NCI-H128 (cell line): ENCODE data around the gene EEPD1.
"Not testable (repeated sequence)": the region's sequence is repeated elsewhere in the genome, so short reads cannot be mapped to it uniquely, and the experiment has no call there.

Experiments
- DNase-seq: peaks from one replicate; lab custom pipeline; 2025; ENCODE audit not compliant: unreplicated experiment; lab: John Stamatoyannopoulos, UW

The EEPD1 gene

GRCh38 chr7:36128448-36129047 is 24.5 kb upstream of the EEPD1 start:
- DNase-seq, result no peak

DNA sequence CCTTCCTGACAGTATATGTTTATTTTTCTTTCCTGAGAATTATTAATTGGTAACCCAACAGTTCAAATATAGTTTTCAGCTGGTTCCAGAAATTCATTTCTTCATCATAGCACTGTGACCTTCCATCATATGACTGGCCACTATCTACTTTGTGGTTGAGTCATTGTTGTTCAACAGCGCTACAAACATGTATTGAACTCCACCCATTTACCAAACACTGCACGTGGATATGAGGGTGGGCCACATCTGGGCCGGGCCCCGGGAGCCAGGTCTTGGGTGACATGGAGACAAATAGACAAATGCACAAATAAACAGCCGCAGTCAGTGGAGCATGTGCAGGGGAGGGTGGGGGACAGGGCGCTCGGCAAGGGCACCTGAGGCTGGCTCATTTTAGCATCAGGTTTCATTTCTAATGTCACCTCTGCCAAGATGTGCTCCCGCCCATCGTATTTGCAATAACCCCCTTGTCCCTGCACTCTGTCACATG is 24.0 kb upstream of the EEPD1 start:
- no peak for DNase-seq

GRCh38 chr7:36130236-36130945 is 22.7 kb upstream of the EEPD1 start:
- DNase-seq, result no peak

GRCh38 chr7:36131026-36131425 is 22.0 kb upstream of the EEPD1 start:
- no peak for DNase-seq

- DNase-seq, result no peak
These were observed 21.6 kb upstream of the EEPD1 start for GRCh38 chr7:36131499-36131898.

GRCh38 chr7:36132012-36132411 is 21.0 kb upstream of the EEPD1 start:
- no peak for DNase-seq

GRCh38 chr7:36135700-36136099 is 17.4 kb upstream of the EEPD1 start:
- DNase-seq, result no peak

GRCh38 chr7:36137258-36137657 is 15.8 kb upstream of the EEPD1 start:
- DNase-seq, result no peak

DNA sequence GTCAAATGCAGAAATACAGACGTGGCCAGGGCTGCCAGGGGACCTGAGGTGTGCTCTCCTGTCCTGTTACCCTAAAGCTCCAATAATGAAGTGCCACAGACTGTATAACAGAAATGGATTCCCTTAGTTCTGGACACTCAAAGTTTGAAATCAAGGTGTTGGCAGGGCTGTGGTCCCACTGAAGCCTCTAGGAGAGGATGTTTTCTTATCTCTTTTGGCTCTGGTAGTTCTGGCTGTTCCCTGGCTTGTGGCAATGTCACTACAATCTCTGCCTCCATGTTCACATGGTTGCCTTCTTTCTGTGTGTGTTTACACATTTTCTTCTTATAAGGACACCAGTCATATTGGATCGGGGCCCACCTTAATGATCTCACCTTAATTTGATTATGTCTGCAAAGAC is 15.3 kb upstream of the EEPD1 start:
- DNase-seq, result no peak

DNA sequence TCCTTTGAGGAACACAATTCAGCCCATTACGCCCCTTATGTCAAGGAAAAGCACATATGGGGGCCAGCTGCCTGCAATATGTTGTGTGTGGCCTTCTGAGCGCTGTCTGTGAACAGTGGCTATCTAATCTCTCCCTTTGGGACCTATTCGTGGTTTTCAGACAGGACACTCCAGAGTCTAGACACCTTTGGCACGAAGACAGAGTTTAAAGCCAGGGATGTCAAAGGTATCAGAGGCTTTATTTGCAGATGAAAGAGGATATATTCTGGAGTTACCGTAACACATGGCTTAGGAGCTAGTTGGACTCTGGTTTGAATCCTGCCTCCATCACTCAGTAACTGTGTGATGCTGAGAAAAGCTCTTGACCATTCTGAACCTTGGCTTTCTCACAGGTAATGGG is 14.8 kb upstream of the EEPD1 start:
- DNase-seq, result no peak

- no peak for DNase-seq
These were observed 11.7 kb upstream of the EEPD1 start for GRCh38 chr7:36141351-36141750.

- DNase-seq, result no peak
These were observed 11.2 kb upstream of the EEPD1 start for GRCh38 chr7:36141850-36142249.

DNA sequence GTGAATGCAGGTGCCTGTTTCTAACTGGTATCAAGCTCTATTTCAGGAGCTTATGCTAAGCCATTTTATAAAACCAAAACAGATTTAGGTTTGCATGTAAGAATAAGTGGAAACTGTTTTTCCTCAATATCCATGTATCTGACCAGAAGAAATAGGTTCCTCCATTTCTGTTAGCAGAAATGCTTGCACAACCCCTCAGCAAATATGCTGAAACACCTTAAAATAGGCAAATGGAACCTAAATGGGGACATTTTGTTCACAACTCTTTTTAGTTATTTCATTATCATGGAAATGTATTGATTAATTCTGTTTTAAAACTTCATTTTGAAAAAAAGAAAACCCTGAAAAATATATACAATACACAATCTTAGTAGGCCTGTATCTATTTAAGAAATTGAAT is 8.9 kb upstream of the EEPD1 start:
- no peak for DNase-seq

DNA sequence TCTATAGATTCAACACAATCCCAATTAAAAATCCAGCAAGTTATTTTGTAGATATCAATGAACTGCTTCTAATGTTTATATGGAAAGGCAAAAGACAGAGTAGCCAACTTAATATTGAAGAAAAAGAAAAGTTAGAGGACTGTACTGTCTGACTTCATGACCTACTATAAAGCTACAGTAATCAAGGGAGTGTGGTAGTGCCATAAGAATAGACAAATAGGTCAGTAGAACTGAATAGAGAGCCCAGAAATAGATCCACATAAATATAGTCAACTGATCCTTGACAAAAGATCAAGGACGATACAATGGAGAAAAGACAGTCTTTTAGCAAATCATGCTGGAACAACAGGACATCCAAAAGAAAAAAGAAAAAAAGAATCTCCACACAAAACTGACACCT is 7.4 kb upstream of the EEPD1 start:
- no peak for DNase-seq

DNA sequence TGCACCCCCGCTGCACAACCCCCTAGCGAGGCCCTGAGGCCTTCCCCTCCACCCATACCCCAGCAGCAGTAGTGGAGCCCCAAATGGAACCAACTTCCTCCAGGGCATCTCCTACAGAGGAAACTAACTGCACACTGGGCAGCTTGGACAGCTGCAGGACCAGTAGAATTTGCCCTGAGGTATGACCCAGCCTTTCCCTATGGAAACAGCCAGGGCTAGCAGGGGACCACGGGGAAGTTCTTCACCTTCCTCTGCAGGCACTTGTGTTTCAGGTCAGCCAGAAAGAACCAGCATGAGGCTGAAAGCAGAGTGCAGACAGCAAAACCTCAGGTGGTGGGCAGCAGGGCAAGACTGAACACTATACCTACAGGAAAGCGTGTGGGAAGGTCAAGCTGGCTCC is 5.7 kb upstream of the EEPD1 start:
- DNase-seq, result no peak

- no peak for DNase-seq
These were observed 4.5 kb upstream of the EEPD1 start for GRCh38 chr7:36148422-36149065.

- not testable (repeated sequence) for DNase-seq
These were observed 3.8 kb upstream of the EEPD1 start for GRCh38 chr7:36149240-36149639.

GRCh38 chr7:36149694-36150452 is 3.2 kb upstream of the EEPD1 start:
- DNase-seq, result no peak

GRCh38 chr7:36151921-36152755 is 916 bp upstream of the EEPD1 start:
- DNase-seq, result no peak

DNA sequence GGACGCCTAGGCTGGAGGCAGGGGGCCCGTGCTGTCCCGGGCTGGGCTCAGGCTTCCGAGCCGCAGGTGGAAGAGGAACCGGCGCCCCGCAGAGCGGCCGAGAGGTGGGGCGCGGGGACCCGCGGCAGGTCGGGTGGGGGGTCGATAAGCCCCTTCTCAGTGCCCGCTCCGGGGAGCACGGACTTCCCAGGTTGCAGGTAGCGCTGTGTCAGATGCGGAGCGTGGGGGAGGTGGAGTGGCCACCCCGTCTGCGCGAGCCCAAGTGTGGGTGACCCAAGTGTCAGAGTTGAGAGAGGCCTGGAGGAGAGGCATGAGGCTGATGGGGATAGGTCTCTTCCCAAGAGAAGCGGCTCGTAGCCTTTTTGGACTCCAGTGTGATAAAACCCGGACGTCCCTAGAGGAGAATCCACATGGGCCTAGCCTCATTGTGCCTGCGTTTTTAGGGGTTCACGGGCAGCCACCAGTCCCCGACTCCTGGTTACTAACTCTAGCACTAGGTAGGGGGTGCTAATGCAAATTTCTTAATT is 580 bp downstream of the EEPD1 start:
- DNase-seq, result no peak
